NCI-H2171 treated with DMSO at 0.1 percent for 48 hours (cell line): ENCODE measurements around the gene ZFAND2B.

Experiments
- DNase-seq: peaks from one replicate; lab custom pipeline; 2025; lab: John Stamatoyannopoulos, UW

The ZFAND2B gene

GRCh38 chr2:219204425-219205164, 2.0 kb upstream of the ZFAND2B start:
- no peak for DNase-seq

- no peak for DNase-seq
Observed at GRCh38 chr2:219205165-219205538, 1.4 kb upstream of the ZFAND2B start.

GRCh38 chr2:219205981-219206327, 628 bp upstream of the ZFAND2B start:
- DNase-seq = no peak

- no peak for DNase-seq
Observed at GRCh38 chr2:219207134-219207883, 727 bp downstream of the ZFAND2B start.

GRCh38 chr2:219207884-219208740, 1.5 kb downstream of the ZFAND2B start:
- DNase-seq = no peak

- DNase-seq = no peak
Observed at GRCh38 chr2:219209236-219210195, 2.9 kb downstream of the ZFAND2B start.

GRCh38 chr2:219210196-219210885, 3.8 kb downstream of the ZFAND2B start:
- no peak for DNase-seq

GRCh38 chr2:219210886-219211362, 4.3 kb downstream of the ZFAND2B start:
- no peak for DNase-seq

GRCh38 chr2:219213026-219213415, 6.4 kb downstream of the ZFAND2B start:
- DNase-seq = no peak

- no peak for DNase-seq
Observed at GRCh38 chr2:219213486-219214071, 7.0 kb downstream of the ZFAND2B start.

GRCh38 chr2:219214141-219214540, 7.6 kb downstream of the ZFAND2B start:
- DNase-seq = no peak

GRCh38 chr2:219214786-219215185, 8.2 kb downstream of the ZFAND2B start:
- no peak for DNase-seq

- no peak for DNase-seq
Observed at GRCh38 chr2:219215871-219216534, 9.4 kb downstream of the ZFAND2B start.

GRCh38 chr2:219216535-219216915, 9.9 kb downstream of the ZFAND2B start:
- DNase-seq = no peak

GRCh38 chr2:219218217-219218731, 11.7 kb downstream of the ZFAND2B start:
- peak; percentile 68 for DNase-seq

GRCh38 chr2:219218732-219219701, 12.4 kb downstream of the ZFAND2B start, which contains the start of gene ABCB6:
ABCB6 (minus strand) TSS chr2:219218958; CDS start chr2:219218673, 285 bp downstream.
- DNase-seq = peak; percentile 95

GRCh38 chr2:219219784-219220532, 13.4 kb downstream of the ZFAND2B start:
- DNase-seq = no peak
